Stimulated activated CD4-positive, alpha-beta T cell treated with anti-CD3 and anti-CD28 coated beads, Interleukin-1b, Interleukin-23, amount 100 ng/mL, for 48 hours (primary cell): Measurements from ENCODE around the gene JDP2.
A peak's percentile ranks its signal among the peaks of the same experiment; 100 is the strongest.

Experiments used
- DNase-seq: peaks from one replicate; pipeline ENCODE4 v3.0.0-alpha.2; 2020

The JDP2 gene

DNA sequence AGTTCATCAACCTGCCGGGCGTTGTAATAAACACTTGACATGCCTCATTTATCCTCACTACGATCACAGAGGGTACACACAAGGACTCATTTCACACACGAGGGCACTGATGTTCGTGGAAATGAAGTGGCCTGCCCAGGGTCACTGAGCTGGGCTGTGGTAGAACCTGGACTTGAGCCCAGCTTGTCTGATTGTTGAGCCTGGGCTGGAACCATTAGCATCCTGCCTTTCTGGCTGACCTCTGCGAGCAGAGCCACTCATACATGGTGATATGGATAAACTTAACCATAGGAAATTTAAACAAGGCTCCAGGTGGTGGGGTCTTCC lies 16.6 kb upstream of the JDP2 start:
- DNase-seq = no peak

DNA sequence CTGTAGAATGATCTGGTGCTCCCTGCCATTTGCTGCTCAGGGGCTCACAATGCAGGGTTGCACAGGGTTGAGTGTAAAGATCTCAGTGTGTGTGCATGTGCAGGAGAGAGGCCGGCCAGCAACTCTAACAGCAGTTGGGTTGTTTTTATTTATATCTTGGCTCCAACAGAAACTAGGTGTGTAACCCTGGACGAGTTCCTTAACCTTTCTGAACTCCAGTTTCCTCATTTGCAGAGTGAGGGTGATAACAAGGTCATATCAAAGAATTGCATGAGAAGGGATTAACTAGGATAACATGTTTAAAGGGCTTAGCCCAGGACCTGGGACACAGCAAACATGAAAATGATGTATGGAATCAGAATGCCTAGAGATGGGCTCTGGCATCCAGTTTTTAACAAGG lies 14.8 kb upstream of the JDP2 start:
- no peak for DNase-seq

DNA sequence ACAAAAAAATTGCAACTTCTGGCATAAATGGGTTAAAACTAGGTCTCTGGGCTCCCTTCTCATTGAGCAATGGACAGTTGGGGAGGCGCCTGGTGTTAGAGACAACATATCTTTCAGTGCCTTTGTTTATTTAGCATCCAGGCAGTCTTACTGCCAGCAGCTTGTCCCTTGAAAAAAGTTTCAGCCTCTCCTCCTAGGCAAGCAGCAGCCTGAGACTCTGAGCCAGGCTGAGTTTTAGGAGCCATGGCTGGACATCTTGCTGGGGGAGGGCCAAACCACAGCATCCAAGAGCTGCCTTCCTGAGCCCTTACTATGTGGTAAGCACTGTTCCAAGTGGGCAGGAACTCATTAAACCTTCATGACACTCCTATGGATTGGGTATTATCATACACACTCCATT lies 10.1 kb upstream of the JDP2 start:
- no peak for DNase-seq

DNA sequence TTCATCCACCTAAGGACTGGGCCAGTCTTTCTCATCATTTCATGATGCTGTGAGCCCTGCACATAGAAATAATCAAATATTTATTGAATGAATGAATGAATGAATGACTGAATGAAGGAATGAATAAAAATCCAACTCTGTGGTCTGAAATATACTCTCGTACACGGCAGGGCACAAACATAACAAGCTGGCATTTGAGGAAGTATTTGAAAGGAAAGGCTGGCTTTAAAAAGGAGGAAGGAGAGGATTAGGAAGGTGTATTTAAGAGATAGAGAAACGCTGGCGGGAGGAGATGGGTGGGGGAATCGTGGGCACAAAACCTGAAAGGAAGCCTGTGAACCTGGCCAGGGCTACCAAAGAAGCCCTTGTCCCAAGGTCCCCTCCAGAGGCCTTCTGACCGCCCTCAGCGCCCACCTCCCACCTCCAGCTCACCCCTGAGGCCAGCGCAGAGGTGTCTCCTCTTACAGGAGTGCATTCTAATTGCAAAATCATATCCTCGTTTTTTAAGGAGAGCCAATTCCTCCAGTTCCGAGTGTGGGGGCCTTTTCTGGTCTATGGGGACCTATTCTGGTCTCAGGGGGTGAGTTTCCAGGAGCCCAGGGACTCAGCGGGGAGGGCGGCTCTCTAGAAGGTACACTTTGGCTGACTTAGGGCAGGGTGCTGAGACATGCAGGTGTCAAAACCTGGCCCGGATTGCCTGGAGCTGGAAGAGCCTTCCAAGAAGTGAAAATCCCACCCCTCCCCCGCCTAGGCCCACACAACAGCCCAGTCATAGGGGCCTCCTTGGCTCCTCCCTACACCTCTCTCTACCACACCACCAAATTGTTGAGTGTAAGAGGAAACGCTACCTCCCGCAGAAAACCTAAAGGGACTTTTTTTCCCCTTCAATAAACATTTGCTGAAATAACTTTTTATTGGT lies 8.7 kb upstream of the JDP2 start:
- DNase-seq = peak; percentile 75

DNA sequence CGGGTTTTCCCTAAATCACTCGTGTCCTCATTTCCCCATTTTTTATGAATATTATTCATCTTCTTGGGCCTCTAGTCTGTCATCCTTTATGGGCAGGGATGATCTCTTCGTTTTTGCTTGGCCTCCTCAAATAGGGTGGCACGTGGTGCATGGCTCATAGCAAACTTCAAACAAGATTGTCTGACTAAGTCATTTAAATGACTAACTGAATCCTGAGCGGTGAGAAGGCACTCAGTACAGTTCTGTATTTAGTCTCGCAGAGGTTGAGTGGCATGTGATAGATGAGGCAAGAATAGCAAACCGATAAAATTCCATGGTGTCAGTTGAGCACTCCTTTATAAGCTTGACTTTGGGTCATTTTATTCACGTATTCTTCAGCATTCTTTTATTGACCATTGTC lies 5.7 kb upstream of the JDP2 start:
- peak; percentile 68 for DNase-seq

DNA sequence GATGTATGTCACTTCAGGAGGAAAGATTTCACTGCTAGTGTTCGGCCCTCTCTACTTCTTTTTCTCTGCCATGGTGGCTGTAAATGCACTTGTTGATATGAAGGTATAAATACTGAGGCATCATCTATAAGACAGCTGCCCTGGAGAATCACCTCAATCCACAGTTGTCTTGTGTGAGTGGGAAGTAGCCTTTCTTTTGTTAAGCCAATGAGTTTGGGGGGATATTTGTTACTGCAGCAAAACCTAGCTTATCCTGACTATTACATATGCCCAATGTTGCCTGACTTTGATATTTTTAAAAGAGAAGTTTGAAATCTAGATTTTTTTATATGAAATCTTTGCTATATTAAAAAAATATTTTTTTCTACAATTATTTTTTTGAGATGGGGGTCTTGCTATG lies 3.3 kb upstream of the JDP2 start:
- DNase-seq = no peak

DNA sequence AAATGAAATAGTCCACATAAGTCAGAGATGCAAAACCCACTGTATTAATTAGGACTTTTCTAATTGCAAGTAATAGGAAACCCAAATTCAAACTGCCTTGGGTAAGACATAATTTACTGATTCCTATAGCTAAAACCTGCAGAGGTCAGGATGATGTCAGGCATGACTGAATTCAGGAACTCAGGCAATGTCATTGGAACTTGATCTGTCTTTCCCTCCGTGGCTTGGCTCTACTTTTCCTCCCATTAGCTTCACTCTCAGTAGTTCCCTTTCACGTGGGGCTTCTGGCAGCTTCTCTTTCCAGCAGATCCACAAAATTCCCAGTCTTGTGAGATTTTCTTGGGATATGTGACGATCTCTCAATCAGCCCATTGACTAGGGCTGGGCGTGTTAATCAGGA lies 2.4 kb upstream of the JDP2 start:
- DNase-seq = no peak

DNA sequence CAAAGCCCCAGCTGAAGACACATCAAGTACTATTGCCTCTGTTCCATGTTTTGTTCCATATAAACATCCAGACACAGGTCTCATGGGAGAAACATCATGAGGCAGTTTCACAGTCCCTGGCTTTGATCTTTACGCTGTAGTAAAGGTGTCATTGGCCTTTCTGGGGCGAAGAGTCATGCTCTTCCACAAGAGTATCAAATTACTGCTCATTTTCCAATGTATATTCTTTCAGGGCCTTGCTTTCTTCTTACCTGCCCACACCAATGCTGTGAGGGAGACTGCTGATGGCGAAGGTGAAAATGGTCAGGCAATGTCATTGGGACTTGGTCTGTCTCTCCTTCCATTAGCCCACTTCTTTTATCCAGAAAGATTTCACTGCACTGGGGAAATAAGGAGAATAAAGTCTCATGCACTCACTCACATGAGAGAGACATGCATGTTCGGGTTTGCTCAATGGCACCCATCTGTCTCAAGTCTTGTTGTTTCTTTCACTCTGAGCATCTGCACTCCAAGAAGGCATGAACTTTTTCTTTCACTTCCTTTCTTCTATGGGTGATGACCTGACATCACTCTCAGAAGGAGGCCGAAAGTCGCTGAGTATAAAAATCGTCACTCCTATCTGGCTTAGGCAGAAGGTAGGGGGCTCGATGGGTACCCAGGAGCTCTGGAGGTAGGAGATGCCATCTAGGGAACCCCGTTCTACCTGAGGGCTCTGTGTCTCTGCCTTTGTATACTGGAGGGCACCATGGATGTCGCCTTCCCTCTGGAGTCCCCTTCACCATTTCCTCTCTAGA lies 1.3 kb upstream of the JDP2 start:
- peak; percentile 13 for DNase-seq

DNA sequence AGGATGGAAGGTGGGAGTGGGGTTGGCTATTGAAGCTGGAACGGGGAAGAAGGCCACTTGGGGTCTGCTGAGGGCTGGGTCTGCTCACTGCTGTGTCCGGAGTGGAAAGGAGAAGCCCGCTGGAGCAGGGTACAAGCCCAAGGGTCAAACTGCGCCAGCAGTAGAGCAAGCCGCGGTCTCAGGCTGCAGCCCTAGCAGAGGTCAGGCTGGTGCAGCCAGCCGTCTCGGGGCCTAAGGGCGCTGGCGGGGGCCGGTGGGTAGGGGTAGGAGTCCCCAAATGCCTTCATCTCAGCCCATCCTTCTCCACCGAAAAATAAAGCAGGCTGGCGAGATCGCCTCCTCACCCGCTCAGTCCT lies 718 bp upstream of the JDP2 start:
- no peak for DNase-seq

DNA sequence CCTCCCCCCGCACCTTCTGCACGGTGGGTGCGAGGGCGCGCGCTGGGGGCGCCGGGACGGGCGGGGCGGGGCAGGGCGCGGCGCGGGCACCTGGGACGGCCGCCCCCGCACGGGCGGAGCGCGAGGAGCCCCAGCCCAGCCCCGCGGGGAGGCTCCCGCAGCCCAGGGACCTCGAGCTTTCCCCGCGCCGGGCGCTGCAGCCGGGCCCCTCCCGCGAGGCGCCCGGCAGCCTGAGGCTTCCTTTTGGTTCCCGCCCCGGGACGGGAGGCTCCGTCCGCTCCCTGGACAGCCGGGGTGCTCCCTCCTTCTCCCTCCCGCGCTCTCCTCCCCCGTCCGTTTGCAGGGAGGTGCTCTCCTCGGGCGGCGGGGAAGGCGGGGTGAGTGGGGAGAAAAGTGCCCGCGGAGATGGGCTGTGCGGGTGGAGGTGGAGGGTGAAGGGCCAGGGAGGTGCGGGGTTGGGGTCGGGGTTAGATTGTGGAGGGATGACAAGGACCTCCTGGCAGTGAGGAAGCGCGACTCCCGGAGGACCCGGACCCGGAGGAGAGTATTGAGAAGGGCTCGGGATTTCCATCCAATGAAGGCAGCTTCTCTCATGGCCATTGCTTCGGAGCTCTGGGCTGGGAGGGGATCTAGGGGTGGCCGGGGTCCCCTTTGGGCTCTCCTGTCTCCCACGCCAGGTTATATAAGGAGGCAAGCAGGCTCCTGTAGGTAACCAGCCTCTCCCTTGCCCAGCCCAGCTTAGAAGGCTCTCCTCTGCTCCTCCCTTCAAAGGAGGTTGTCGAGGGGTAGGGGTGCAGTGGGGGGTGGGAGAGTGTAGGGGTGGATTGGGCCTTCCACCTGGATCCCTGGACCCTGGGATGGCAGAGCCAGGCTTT lies 645 bp downstream of the JDP2 start:
- DNase-seq = no peak

DNA sequence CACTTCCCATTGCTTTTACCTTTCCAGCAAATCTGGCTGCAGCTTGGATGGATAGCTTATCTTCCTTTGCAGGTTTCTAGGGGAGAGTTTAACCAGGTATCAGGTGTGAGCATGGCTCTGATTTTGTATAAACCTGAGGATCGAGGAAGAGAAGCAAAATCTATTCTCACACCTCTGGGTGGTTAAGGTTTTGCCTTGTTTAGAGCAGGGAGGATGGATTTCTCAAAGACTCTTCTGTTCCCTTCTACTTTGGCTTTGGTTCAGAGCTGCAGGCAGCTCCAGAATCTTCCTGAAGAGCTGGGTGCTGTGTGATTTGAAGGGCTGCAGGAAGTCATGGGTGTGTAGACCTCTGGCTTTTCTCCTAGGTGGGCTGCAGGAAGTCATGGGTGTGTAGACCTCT lies 1.7 kb downstream of the JDP2 start:
- no peak for DNase-seq

DNA sequence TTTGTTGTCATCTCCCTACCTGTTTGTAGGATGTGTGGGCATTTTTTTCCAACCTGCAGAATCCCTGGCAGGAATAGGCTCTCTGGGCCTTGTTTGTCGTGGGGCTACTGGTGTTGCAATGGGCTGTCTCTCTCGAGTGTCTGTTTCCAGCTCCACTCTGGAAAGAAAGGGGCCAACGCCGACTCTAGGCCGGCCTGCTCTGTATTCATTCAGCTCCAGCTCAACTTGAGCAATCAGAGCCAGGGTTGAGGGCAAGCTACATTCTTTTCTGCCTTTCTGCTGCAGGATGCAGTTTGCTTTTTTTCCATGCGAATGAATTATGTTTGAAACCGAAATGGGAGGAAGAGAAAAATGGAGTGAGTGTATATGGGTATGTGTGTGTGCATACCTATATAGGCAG lies 2.3 kb downstream of the JDP2 start:
- no peak for DNase-seq

DNA sequence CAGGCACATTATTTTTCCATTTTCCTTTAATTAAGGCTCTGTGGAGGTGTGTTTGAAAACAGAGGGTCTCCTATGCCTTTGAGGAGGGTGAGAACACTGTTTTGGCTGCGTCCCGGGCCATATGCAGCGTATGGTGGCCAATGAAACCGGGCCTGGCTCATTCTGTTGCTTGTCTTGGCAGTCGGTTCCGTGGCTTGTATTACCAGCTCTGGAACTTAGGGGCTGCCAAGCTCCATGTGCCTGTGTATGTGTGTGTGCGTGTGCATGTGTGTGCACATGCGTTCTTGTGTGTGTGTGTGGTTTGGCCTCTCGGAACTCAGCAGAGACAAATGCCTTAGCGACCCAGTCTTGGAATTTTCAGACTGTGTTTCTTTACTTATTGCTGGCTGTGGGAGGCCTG lies 2.7 kb downstream of the JDP2 start:
- no peak for DNase-seq

DNA sequence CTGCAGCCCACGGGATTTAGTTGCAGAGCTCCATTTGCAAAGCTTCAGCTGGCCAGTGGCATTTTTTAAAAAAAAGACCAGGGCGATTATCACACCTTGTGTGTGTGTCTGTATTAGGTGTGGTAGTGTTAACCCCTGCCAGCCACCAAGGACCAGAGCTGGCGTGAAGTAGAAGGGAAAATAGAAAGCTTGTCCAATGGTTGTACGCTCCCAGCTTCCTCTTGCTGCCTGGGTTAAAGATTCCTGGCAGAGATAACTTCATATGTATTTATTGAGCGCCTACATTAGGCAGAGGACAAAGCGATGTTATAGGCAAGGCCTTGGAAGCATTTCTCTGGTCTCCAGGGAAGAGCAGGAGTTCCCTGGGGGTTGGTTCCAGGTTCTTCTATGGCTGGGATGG lies 3.2 kb downstream of the JDP2 start:
- DNase-seq = no peak

DNA sequence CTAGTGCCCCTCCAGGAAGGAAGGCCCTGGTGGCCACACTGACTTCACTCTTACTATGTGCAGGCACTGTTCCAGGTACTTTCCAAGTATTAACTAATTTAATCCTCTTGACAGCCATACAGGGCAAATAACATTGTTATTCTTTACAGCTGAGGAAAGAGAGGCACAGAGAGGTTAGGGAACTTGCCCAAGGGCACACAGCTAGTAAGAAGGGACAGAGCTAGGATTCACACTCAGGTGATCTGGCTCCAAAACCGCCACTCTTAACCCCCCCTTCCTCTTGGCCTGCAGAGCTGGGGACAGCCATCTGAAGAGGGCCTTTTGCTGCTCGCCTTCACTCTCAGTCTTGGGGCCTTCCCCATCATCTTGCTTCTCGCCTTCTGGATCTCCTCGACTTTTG lies 4.0 kb downstream of the JDP2 start:
- DNase-seq = no peak

DNA sequence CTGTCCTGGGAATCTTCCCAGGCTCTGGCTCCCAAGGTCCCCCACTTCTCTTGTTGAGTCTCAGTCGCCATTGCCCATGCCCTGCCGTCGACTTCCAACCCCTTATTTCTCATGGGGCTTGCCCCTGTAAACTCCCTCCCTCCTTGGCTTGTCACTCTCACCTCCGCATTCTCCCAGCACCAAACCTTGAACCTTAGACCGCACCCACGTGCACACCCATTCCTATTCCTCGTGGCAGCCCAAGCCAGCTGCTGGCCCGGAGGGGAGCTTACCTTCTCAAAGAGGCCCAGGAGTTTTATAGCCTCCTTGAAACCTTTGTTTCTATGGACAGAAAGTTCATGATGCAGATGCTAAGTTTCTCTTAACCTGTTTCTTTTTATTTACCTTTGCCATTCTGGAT lies 4.6 kb downstream of the JDP2 start:
- DNase-seq = no peak

DNA sequence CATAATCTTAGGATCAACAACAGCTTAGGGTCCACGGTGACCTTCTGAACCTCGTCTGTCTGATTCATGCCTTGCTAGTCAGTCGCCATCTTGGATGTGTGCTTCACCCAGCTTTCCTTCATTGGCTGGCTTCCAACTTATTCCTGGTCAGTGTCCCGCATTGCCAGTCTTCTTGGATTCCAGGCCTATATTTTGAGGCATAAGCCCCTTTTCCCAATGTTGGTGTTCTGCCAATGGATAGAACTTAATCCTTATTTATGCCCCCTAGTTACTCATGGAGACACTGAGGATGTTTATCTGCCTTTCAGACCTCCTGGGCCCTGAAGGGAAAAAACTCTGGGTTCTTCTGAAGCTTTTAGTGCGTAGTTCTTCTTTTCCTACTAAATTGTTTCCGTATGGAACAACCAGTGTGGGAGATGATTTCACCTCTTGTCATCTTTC lies 5.8 kb downstream of the JDP2 start:
- no peak for DNase-seq

DNA sequence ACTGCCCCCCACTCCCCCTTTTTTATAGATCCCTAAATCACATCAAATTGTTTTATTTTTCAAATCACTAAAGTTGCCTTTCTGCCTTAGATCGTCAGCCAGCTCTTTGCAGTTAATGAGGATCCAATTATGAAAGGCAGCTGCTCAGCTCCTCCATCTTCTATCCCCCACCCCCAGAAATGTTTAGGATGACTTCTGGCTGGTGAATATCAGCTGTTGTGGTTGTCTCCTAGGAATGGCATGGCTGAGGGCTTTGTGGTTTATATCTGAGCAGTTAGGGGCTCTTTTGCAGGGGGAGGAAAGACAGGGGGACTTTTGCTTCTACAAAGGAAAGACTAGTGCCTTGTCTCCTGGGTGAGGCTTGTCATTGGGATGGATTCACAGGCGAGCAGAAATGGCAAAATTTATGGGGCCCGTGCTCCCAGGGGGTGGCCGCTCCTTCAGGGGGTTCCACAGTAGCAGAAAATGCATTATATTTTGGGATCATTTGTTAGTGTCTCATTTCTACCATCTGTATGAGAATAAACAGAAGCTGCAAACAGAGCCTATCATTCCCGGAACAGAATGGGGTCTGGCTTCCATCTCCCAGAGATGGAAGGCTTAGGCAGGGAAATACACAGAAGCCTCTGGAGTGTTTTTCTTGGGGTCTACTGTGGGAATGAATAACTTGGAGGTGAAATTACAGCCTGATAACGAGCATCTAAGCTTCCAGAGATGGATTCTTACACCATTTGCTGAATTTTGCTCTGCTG lies 6.5 kb downstream of the JDP2 start:
- DNase-seq = no peak

DNA sequence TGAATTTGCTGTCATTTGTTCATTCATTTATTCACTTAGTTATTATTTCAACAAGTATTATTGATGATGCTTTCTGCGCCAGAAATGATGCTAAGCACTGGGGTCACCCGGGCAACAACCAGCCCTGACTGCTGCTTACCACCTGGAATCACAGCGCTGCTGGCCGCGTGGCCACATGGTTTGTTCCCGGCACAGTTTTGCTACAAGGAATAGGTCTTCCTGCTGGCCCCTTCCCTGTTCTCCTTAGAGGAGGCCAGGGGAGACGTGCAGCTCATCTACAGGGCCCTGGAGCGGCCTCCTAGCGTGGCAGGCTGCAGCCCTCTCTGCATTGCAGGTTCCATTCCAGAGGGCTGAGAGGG lies 7.0 kb downstream of the JDP2 start:
- DNase-seq = no peak

DNA sequence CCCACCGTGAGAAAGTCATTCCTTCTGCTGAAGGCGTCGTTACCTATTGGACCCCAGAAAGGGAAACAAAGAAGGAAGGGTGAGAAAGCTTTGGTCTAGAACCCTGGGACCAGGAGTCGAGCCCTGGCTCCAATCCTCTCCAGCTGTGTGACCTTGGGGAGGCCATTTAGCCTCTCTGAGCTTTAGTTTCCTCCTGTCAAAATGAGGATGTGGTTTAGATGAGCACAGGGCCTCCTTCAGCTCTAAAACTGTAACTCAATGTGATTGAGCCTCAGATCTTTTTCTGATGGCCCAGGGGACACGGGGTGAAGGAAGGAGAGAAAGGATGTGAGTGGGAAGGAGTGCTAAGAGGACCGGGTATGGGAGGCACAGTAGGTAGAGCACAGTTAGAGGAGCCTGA lies 7.7 kb downstream of the JDP2 start:
- no peak for DNase-seq

DNA sequence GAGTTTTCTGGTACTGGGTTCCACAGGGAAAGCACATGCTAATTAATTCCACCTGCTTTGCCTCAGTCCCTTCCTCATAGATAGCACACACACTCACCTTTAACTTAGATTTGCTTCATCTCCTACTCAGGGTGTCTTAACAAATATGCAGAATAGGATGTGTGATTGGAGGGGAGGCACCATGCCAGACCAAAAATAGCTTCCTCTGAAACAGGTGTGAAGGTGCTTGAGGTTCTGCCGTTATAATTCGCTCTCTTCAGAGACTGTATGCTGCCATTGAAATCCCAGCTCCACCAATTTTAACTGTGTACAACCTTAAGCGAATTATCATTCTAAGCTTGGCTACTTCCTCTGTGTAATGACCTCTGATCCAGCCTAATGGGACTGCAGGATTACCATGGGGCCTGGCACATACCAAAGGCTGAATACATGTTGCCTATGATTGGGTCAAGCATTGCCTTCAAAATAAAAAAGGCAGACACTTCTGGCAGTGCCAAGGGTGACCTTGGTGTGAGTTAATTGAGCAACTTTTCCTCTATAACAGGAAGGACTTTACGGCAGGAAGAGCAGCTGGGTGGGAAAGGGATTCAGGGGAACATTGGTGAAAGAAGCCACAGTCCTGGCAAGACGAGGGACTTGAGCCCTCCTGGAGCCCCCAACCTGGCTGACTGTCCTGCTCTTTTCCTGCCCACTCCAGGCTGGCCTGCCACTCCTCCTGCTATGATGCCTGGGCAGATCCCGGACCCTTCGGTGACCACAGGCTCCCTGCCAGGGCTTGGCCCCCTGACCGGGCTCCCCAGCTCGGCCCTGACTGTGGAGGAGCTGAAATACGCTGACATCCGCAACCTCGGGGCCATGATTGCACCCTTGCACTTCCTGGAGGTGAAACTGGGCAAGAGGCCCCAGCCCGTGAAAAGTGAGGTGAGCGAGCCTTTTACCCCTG lies 9.7 kb downstream of the JDP2 start:
- DNase-seq = no peak
